Activated T-helper 2 cell treated with anti-CD3 and anti-CD28 coated beads, Interferon-gamma antibody, Interleukin-2, Interleukin-4, amounts not matched to agents 10 μg/mL and 5 μg/mL and 100 μg/mL, durations not matched to agents 14 hours and 24 hours and 36 hours (primary cell): Measurements from ENCODE around the gene ERBB4. TPM values are rescaled to one million over a fixed set of nuclear protein-coding genes. Genes with fewer than 3 reads are reported as not detected.
"Not testable (repeated sequence)": the region's sequence is repeated elsewhere in the genome, so short reads cannot be mapped to it uniquely, and the experiment has no call there.

Experiments used
- DNase-seq: peaks from one replicate; pipeline ENCODE4 v3.0.0; 2021; ENCODE audit warnings: low spot score
- H3K27ac Mint-ChIP-seq: one replicate; pipeline ENCODE4 v1.8.0; 2021; ENCODE audit warnings: mixed read lengths
- H3K27me3 Mint-ChIP-seq: one replicate; pipeline ENCODE4 v1.8.0; 2021; ENCODE audit warnings: low read depth, mixed read lengths
- H3K36me3 Mint-ChIP-seq: one replicate; pipeline ENCODE4 v1.8.0; 2021; ENCODE audit warnings: low read depth, mixed read lengths
- H3K4me1 Mint-ChIP-seq: one replicate; pipeline ENCODE4 v1.8.0; 2021; ENCODE audit warnings: low read depth, mixed read lengths
- H3K4me3 Mint-ChIP-seq: one replicate; pipeline ENCODE4 v1.8.0; 2021; ENCODE audit warnings: low read depth, mild to moderate bottlenecking, moderate library complexity, mixed read lengths
- H3K9me3 Mint-ChIP-seq: one replicate; pipeline ENCODE4 v1.8.0; 2021; ENCODE audit warnings: mixed read lengths
- intact Hi-C: fragments of 100-400 bp; cut with micrococcal nuclease; formaldehyde crosslinking; loops from one replicate; pipeline ENCODE4 v1.15.1; 2023
- total RNA-seq: library from RNA; stranded (reverse); gene quantifications from 2 replicates; pipeline ENCODE4 v1.2.3, GENCODE V29; 2022

Gene ERBB4
- total RNA-seq, 1 donor from 2014 or later: not detected

GRCh38 chr2:212191438-212191837, 347.2 kb downstream of the ERBB4 start:
- H3K4me3 Mint-ChIP-seq, H3K4me1 Mint-ChIP-seq, intact Hi-C loops, H3K27me3 Mint-ChIP-seq, H3K27ac Mint-ChIP-seq, H3K9me3 Mint-ChIP-seq, DNase-seq, H3K36me3 Mint-ChIP-seq: not testable (repeated sequence)

GRCh38 chr2:212186166-212186565, 352.4 kb downstream of the ERBB4 start:
- H3K4me3 Mint-ChIP-seq: no peak overlapping the region
- H3K36me3 Mint-ChIP-seq: no peaks in the 10 kb centered on the region
- H3K4me1 Mint-ChIP-seq: no peaks in the 10 kb centered on the region
- H3K27me3 Mint-ChIP-seq: no peaks in the 10 kb centered on the region
- intact Hi-C loops: no loop called here
- no peak overlapping the region for H3K27ac Mint-ChIP-seq
- H3K9me3 Mint-ChIP-seq: no peaks in the 10 kb centered on the region
- no peak for DNase-seq

- intact Hi-C loops: no loop called here
- H3K4me1 Mint-ChIP-seq: no peaks in the 10 kb centered on the region
- H3K9me3 Mint-ChIP-seq: no peaks in the 10 kb centered on the region
- H3K36me3 Mint-ChIP-seq: no peaks in the 10 kb centered on the region
- DNase-seq: no peak
- no peaks in the 10 kb centered on the region for H3K27me3 Mint-ChIP-seq
- no peak overlapping the region for H3K4me3 Mint-ChIP-seq
- H3K27ac Mint-ChIP-seq: no peak overlapping the region
Measured at GRCh38 chr2:212181646-212182045, 357.0 kb downstream of the ERBB4 start.

- intact Hi-C loops: no loop called here
- DNase-seq: no peak
- Mint-ChIP-seq H3K36me3 (no peaks in the 10 kb centered on the region), H3K27ac (no peak overlapping the region), H3K9me3 (no peaks in the 10 kb centered on the region), H3K4me3 (no peak overlapping the region), H3K4me1 (no peaks in the 10 kb centered on the region), H3K27me3 (no peaks in the 10 kb centered on the region)
Measured at GRCh38 chr2:212180408-212181083, 358.1 kb downstream of the ERBB4 start.

- Mint-ChIP-seq H3K36me3 (no peaks in the 10 kb centered on the region), H3K4me1 (no peaks in the 10 kb centered on the region), H3K27me3 (no peaks in the 10 kb centered on the region), H3K9me3 (no peaks in the 10 kb centered on the region), H3K4me3 (no peak overlapping the region), H3K27ac (no peak overlapping the region)
- DNase-seq: no peak
- intact Hi-C loops: no loop called here
Measured at GRCh38 chr2:212177724-212178123, 360.9 kb downstream of the ERBB4 start.

GRCh38 chr2:212176151-212176550, 362.5 kb downstream of the ERBB4 start:
- no peak overlapping the region for H3K4me3 Mint-ChIP-seq
- intact Hi-C loops: no loop called here
- peaks cover 9% of the 10 kb centered on the region for H3K9me3 Mint-ChIP-seq
- H3K27me3 Mint-ChIP-seq: no peaks in the 10 kb centered on the region
- no peak for DNase-seq
- H3K27ac Mint-ChIP-seq: no peak overlapping the region
- no peaks in the 10 kb centered on the region for H3K36me3 Mint-ChIP-seq
- H3K4me1 Mint-ChIP-seq: no peaks in the 10 kb centered on the region

- Mint-ChIP-seq H3K36me3 (no peaks in the 10 kb centered on the region), H3K4me1 (no peaks in the 10 kb centered on the region), H3K9me3 (peaks cover 16% of the 10 kb centered on the region), H3K27ac (no peak overlapping the region), H3K4me3 (no peak overlapping the region), H3K27me3 (no peaks in the 10 kb centered on the region)
- intact Hi-C loops: no loop called here
- DNase-seq: no peak
Measured at GRCh38 chr2:212173756-212174510, 364.7 kb downstream of the ERBB4 start.

- no peaks in the 10 kb centered on the region for H3K27me3 Mint-ChIP-seq
- H3K4me1 Mint-ChIP-seq: no peaks in the 10 kb centered on the region
- H3K27ac Mint-ChIP-seq: no peak overlapping the region
- DNase-seq: no peak
- H3K4me3 Mint-ChIP-seq: no peak overlapping the region
- intact Hi-C loops: no loop called here
- H3K9me3 Mint-ChIP-seq: peaks cover 16% of the 10 kb centered on the region
- H3K36me3 Mint-ChIP-seq: no peaks in the 10 kb centered on the region
Measured at GRCh38 chr2:212173331-212173730, 365.3 kb downstream of the ERBB4 start.

GRCh38 chr2:212170382-212170781, 368.2 kb downstream of the ERBB4 start:
- Mint-ChIP-seq H3K27me3 (no peaks in the 10 kb centered on the region), H3K36me3 (no peaks in the 10 kb centered on the region), H3K4me1 (no peaks in the 10 kb centered on the region), H3K4me3 (no peak overlapping the region), H3K9me3 (peaks cover 16% of the 10 kb centered on the region), H3K27ac (no peak overlapping the region)
- intact Hi-C loops: no loop called here
- no peak for DNase-seq

GRCh38 chr2:212158081-212158480, 380.5 kb downstream of the ERBB4 start:
- intact Hi-C loops: no loop called here
- Mint-ChIP-seq H3K27me3 (no peaks in the 10 kb centered on the region), H3K27ac (no peak overlapping the region), H3K4me3 (no peak overlapping the region), H3K36me3 (no peaks in the 10 kb centered on the region), H3K9me3 (no peaks in the 10 kb centered on the region), H3K4me1 (no peaks in the 10 kb centered on the region)
- no peak for DNase-seq

- Mint-ChIP-seq H3K9me3 (no peaks in the 10 kb centered on the region), H3K36me3 (no peaks in the 10 kb centered on the region), H3K4me3 (no peak overlapping the region), H3K27ac (no peak overlapping the region), H3K27me3 (no peaks in the 10 kb centered on the region), H3K4me1 (no peaks in the 10 kb centered on the region)
- no peak for DNase-seq
- intact Hi-C loops: no loop called here
Measured at GRCh38 chr2:212157012-212157411, 381.6 kb downstream of the ERBB4 start.

- no peak overlapping the region for H3K27ac Mint-ChIP-seq
- H3K36me3 Mint-ChIP-seq: no peaks in the 10 kb centered on the region
- H3K9me3 Mint-ChIP-seq: no peaks in the 10 kb centered on the region
- H3K27me3 Mint-ChIP-seq: no peaks in the 10 kb centered on the region
- no peak for DNase-seq
- no peaks in the 10 kb centered on the region for H3K4me1 Mint-ChIP-seq
- intact Hi-C loops: no loop called here
- no peak overlapping the region for H3K4me3 Mint-ChIP-seq
Measured at GRCh38 chr2:212156088-212156487, 382.5 kb downstream of the ERBB4 start.

GRCh38 chr2:212154477-212154878, 384.1 kb downstream of the ERBB4 start:
- H3K27ac Mint-ChIP-seq: no peak overlapping the region
- no peaks in the 10 kb centered on the region for H3K27me3 Mint-ChIP-seq
- no peaks in the 10 kb centered on the region for H3K4me1 Mint-ChIP-seq
- no peaks in the 10 kb centered on the region for H3K9me3 Mint-ChIP-seq
- intact Hi-C loops: no loop called here
- H3K36me3 Mint-ChIP-seq: no peaks in the 10 kb centered on the region
- no peak for DNase-seq
- H3K4me3 Mint-ChIP-seq: no peak overlapping the region
